ENCODE measurements around the gene PRF1.
"Not testable (repeated sequence)": the region's sequence is repeated elsewhere in the genome, so short reads cannot be mapped to it uniquely, and the experiment has no call there.

PRF1 gene

DNA sequence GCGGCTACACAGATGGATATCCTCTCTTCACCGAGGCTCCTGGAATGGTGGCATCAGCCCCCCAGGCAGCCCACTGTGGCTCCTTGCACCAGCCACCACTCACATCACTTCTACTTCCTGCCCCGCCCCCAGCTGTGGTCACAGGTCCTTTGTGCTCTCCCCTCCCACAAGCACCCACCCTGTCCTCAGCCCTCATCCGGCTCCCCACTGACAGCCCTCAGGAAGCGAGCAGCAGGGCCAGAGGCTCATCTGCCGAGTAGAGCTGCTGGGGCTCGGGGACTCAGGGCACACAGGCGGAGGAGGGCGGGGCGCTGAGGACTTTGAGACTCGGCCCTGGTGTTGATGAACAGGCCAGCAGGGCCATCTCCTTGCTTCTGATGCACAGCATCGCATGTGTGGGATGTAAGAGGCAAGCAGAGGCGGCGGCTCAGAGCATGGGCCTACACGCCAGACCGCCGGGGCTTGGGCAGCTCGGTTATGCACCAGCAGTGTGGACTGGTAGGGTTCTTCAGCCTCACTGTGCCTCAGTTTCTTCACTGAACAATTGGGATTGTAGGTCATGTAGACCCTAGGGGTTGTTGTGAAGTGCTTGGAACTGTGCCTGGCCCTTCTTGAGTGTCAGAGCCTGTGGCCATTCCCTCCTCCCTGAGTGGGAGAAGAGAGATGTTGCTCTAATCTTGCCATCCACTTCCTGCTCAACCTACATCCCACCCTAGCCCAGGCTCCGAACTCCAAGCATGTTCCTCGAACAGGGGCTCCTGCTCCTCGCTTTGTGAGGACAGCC is at the start of gene PRF1:
TSS of gene PRF1 (minus strand) at position 77 of the 784 bp plus-strand sequence. CDS start 1,839 bp downstream, outside the sequence.
- no peak for TF ChIP-seq ZFX (IDR thresholded peaks at IDR 0.05)
- TF ChIP-seq, protein P1, sequence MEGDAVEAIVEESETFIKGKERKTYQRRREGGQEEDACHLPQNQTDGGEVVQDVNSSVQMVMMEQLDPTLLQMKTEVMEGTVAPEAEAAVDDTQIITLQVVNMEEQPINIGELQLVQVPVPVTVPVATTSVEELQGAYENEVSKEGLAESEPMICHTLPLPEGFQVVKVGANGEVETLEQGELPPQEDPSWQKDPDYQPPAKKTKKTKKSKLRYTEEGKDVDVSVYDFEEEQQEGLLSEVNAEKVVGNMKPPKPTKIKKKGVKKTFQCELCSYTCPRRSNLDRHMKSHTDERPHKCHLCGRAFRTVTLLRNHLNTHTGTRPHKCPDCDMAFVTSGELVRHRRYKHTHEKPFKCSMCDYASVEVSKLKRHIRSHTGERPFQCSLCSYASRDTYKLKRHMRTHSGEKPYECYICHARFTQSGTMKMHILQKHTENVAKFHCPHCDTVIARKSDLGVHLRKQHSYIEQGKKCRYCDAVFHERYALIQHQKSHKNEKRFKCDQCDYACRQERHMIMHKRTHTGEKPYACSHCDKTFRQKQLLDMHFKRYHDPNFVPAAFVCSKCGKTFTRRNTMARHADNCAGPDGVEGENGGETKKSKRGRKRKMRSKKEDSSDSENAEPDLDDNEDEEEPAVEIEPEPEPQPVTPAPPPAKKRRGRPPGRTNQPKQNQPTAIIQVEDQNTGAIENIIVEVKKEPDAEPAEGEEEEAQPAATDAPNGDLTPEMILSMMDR (conservative IDR thresholded peaks at IDR 0.05): no peak
- H3K27ac ChIP-seq: no peak within 1 kb of the TSS

DNA sequence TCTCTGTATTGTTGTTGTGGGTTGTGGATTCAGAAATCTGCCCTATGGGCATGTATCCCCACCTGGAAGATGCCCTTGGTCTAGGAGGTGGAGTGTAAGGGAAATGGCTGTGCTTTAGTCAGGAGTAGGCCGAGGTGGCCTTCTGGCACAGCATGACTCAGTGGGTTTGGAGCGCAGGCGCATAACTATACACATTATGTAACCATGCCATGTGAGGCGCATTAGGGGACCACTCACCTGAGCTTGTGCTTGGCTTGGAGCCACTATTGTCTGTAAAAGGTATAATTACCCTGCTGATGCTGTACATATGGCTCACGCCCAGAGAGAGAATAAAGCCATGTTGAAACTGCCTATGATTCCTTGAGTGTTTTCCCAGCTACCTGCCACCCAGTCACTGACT is 49.1 kb upstream of the PRF1 start:
- H3K27ac ChIP-seq: no peak overlapping the region
- no peak for TF ChIP-seq ZFX (IDR thresholded peaks at IDR 0.05)
- TF ChIP-seq, protein P1 (conservative IDR thresholded peaks at IDR 0.05): no peak

DNA sequence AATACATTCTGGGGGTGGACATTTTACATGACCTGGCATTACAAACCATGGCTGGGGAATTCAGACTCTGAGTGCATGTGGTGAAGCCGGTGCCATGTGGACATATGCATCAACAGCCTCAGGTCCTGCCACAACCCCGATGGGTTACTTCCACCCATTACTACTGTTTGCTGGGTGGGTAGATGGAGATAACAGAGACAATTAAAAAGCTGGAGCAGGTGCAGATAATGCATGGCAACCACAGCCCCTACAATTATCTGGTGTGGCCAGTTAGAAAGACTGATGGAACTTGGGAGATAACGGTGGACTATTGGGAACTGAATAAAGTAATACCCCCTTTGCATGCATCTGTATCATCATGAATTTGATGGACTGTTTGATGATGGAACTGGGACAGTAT is 48.2 kb upstream of the PRF1 start:
- no peak overlapping the region for H3K27ac ChIP-seq
- no peak for TF ChIP-seq ZFX (IDR thresholded peaks at IDR 0.05)
- TF ChIP-seq, protein P1 (conservative IDR thresholded peaks at IDR 0.05): no peak

DNA sequence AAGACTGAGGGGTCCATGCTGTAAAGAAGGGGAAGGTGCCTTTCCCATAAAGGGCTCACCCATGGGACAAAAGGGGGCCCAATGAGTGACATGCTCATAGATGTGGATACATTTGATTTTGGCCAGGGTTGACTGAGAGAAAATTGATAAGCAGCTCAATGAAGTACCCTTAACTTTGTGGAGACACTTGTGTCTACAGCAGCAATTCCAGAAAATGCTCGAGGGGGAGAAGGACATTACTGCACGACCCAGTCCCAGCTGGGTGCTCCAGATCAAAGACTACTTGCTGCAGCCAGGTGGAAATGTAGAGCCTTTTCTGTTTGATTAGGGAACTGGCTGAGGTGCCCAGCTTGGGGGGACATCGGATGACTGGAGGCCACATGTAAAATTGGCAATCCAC is 47.6 kb upstream of the PRF1 start:
- no peak overlapping the region for H3K27ac ChIP-seq
- TF ChIP-seq ZFX (IDR thresholded peaks at IDR 0.05): no peak
- TF ChIP-seq, protein P1 (conservative IDR thresholded peaks at IDR 0.05): no peak

DNA sequence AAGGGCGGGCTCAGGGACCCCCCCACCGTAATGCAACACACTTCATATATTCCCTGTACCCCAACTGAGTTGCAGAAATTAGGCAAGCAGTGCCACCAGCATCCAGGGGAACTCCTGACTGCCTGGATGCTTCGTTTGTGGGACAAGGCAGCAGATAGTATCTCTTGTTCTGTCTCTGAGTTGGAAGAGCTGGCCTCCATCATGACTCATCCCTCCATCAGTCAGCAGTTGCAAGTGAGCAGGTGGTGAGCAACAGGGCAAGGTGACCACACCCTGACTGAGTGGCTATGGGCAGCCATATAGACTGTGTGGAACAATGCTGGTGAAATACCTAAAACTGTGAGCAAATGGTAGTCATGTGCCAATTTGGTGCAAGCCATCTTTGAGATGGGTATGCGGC is 47.0 kb upstream of the PRF1 start:
- H3K27ac ChIP-seq: no peak overlapping the region
- TF ChIP-seq ZFX (IDR thresholded peaks at IDR 0.05): no peak
- TF ChIP-seq, protein P1 (conservative IDR thresholded peaks at IDR 0.05): no peak

DNA sequence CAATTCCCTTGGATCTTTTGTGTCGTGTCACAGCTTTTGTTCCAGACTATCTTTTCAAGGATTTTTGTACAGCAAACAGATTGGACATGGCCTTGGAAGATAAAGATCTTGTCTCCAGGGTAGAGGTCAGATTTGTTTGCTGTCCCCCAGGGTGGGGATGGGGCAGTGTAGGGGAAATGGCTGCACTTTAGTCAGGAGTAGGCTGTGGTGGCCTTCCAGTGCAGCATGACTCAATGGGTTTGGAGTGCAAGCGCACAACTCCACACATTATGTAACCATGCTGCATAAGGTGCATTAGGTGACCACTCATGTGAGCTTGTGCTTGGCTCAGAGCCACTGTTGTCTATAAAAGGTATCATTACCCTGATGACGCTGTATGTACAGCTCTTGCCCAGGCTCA is 45.9 kb upstream of the PRF1 start:
- H3K27ac ChIP-seq: no peak overlapping the region
- TF ChIP-seq, protein P1 (conservative IDR thresholded peaks at IDR 0.05): no peak
- TF ChIP-seq ZFX (IDR thresholded peaks at IDR 0.05): no peak

DNA sequence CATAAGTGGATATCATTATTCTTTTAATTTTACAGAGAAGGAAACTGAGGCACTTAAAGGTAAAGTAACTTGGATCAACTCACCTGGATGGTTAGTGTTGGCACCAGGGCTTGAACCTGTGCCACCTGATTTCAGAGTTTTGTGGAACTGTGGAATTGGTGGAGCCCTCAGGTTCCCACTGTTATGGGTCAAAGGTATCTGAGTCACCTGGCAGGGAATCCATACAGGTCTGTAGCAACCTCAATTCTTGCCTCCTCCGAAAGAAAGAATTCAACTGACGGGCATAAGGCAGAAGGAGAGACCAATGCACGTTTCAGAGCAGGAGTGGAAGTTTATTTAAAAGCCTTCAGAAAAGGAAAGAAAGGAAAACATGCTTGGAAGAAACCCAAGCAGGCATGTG is 44.5 kb upstream of the PRF1 start:
- no peak overlapping the region for H3K27ac ChIP-seq
- no peak for TF ChIP-seq ZFX (IDR thresholded peaks at IDR 0.05)

DNA sequence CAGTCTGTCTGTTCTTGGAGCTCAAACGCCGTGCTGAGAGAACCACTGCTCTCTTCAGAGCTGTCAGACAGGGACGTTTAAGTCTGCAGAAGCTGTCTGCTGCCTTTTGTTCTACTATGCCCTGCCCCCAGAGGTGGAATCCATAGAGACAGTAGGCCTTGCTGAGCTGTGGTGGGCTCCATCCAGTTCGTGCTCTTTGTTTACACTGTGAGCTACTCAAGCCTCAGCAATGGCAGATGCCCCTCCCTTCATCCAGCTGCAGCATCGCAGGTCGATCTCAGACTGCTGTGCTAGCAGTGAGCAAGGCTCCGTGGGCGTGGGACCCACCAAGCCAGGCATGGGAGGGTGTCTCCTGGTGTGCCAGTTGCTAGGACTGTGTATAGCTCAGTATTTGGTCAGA is 42.4 kb upstream of the PRF1 start:
- not testable (repeated sequence) for H3K27ac ChIP-seq

DNA sequence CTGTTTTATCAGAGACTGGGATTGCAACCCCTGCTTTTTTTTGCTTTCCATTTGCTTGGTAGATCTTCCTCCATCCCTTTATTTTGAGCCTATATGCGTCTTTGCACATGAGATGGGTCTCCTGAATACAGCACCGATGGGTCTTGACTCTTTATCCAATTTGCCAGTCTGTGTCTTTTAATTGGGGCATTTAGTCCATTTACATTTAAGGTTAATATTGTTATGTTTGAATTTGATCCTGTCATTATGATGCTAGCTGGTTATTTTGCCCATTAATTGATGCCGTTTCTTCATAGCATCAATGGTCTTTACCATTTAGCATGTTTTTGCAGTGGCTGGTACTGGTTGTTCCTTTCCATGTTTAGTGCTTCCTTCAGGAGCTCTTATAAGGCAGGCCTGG is 40.7 kb upstream of the PRF1 start:
- not testable (repeated sequence) for H3K27ac ChIP-seq

DNA sequence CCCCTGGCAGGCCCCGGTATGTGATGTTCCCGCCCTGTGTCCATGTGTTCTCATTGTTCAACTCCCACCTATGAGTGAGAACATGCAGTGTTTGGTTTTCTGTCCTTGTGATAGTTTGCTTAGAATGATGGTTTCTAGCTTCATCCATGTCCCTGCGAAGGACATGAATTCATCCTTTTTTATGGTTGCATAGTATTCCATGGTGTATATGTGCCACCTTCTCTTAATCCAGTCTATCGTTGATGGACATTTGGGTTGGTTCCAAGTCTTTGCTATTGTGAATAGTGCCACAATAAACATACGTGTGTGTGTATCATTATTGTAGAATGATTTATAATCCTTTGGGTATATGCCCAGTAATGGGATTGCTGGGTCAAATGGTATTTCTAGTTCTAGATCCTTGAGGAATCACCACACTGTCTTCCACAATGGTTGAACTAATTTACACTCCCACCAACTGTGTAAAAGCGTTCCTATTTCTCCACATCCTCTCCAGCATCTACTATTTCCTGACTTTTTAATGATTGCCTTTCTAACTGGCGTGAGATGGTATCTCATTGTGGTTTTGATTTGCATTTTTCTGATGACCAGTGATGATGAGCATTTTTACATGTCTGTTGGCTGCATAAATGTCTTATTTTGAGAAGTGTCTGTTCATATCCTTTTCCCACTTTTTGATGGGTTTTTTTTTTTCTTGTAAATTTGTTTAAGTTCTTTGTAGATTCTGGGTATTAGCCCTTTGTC is 37.3 kb upstream of the PRF1 start:
- not testable (repeated sequence) for H3K27ac ChIP-seq

DNA sequence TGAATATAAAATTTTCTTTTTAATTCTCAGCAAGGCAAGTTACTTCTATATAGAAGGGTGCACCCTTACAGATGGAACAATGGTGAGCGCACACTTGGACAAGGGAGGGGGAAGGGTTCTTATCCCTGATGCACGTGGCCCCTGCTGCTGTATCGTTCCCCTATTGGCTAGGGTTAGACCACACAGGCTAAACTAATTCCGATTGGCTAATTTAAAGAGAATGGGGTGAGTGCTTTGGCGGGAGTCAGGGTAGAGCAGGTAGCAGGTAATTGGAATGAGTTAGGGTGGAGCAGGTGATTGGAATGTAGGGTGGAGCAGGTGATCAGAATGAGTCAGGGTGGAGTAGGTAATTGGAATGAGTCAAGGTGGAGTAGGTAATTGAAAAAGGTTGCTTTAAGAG is 32.0 kb upstream of the PRF1 start:
- H3K27ac ChIP-seq: not testable (repeated sequence)

Measured in C4-2B (cell line).